C4-2B (cell line): Measurements from ENCODE around the gene MRRF.

Source experiments
- CTCF ChIP-seq: fragments of 450-650 bp; conservative IDR thresholded peaks from 2 replicates; pipeline ENCODE4 v1.5.1; 2017; ENCODE audit warnings: mild to moderate bottlenecking
- ZFX ChIP-seq: fragments of 450-650 bp; IDR thresholded peaks from 2 replicates; pipeline ENCODE4 v1.6.1; 2017

GRCh38 chr9:122331523-122331927 lies 66.8 kb downstream of the MRRF start:
- TF ChIP-seq CTCF, result no peak
- no peak for TF ChIP-seq ZFX
